ENCODE data around the gene KCNMB1.

Gene KCNMB1

GRCh38 chr5:170366276-170366675 lies 22.9 kb downstream of the KCNMB1 start:
- TF ChIP-seq CTCF (IDR thresholded peaks at IDR 0.05; ENCODE audit: borderline replicate concordance, insufficient read depth, low read depth, low read length): no peak
- no peak overlapping the region for H3K4me3 ChIP-seq (ENCODE audit: low read depth, low read length)

- TF ChIP-seq CTCF (IDR thresholded peaks at IDR 0.05; ENCODE audit: borderline replicate concordance, insufficient read depth, low read depth, low read length): no peak
- H3K4me3 ChIP-seq (ENCODE audit: low read depth, low read length): no peak overlapping the region
Observed at GRCh38 chr5:170365831-170366230, 23.3 kb downstream of the KCNMB1 start.

GRCh38 chr5:170365011-170365410 lies 24.2 kb downstream of the KCNMB1 start:
- no peak overlapping the region for H3K4me3 ChIP-seq (ENCODE audit: low read depth, low read length)
- no peak for TF ChIP-seq CTCF (IDR thresholded peaks at IDR 0.05; ENCODE audit: borderline replicate concordance, insufficient read depth, low read depth, low read length)

GRCh38 chr5:170363671-170364070 lies 25.5 kb downstream of the KCNMB1 start:
- no peak for TF ChIP-seq CTCF (IDR thresholded peaks at IDR 0.05; ENCODE audit: borderline replicate concordance, insufficient read depth, low read depth, low read length)
- no peak overlapping the region for H3K4me3 ChIP-seq (ENCODE audit: low read depth, low read length)

- no peak for TF ChIP-seq CTCF (IDR thresholded peaks at IDR 0.05; ENCODE audit: borderline replicate concordance, insufficient read depth, low read depth, low read length)
- no peak overlapping the region for H3K4me3 ChIP-seq (ENCODE audit: low read depth, low read length)
Observed at GRCh38 chr5:170362656-170363055, 26.5 kb downstream of the KCNMB1 start.

- no peak overlapping the region for H3K4me3 ChIP-seq (ENCODE audit: low read depth, low read length)
Observed at GRCh38 chr5:170362102-170362501, 27.1 kb downstream of the KCNMB1 start.

GRCh38 chr5:170361616-170362015 lies 27.6 kb downstream of the KCNMB1 start:
- no peak for TF ChIP-seq CTCF (IDR thresholded peaks at IDR 0.05; ENCODE audit: borderline replicate concordance, insufficient read depth, low read depth, low read length)
- no peak overlapping the region for H3K4me3 ChIP-seq (ENCODE audit: low read depth, low read length)

More at GRCh38 chr5:170362102-170362501, 27.1 kb downstream of the KCNMB1 start:
- TF ChIP-seq CTCF (IDR thresholded peaks at IDR 0.05; ENCODE audit: borderline replicate concordance, insufficient read depth, low read depth, low read length): no peak

Data from GM12875 (cell line).